Body of pancreas (tissue), 4 donors: ENCODE measurements around the gene HJURP. TPM values are rescaled to one million over a fixed set of nuclear protein-coding genes. Genes with fewer than 3 reads are reported as not detected.

ENCODE experiments used
- ATAC-seq: fragments of 150-250 bp; one replicate; pipeline ENCODE4 v1.9.1; 2016
- DNase-seq, 4 donors: peaks; one replicate each; pipeline ENCODE4 v3.0.0-alpha.2; 2019
- H3K27ac ChIP-seq, 4 donors: fragments of 200-600 bp; sonication (generic); 1 replicate in 3 of 4; 2 replicates in 1 of 4; pipeline versions ENCODE4 v1.5.1 to v1.6.1; 2016 to 2019; ENCODE audit warnings: mild to moderate bottlenecking in 1 of 4, mixed read lengths in 1 of 4, moderate library complexity in 1 of 4
- H3K27me3 ChIP-seq, 2 donors: fragments of 200-600 bp; sonication (generic); one replicate each; pipeline ENCODE4 v1.6.0; 2016; ENCODE audit warnings: mild to moderate bottlenecking in 1 of 2
- H3K36me3 ChIP-seq, 2 donors: fragments of 200-600 bp; sonication (generic); replicated peaks in 1 of 2; 2 replicates each; pipeline ENCODE4 v1.5.1; 2016; ENCODE audit warnings: low read depth in 2 of 2; ENCODE audit not compliant: insufficient read depth in 1 of 2
- H3K4me1 ChIP-seq: fragments of 200-600 bp; sonication (generic); one replicate; pipeline ENCODE4 v1.6.0; 2016
- H3K4me3 ChIP-seq, 2 donors: fragments of 200-600 bp; sonication (generic); 1 replicate in 1 of 2; 2 replicates in 1 of 2; pipeline ENCODE4 v1.5.1; 2016 to 2019
- H3K9me3 ChIP-seq, 3 donors: fragments of 200-600 bp; sonication (generic); 1 replicate in 2 of 3; 2 replicates in 1 of 3; pipeline ENCODE4 v1.5.1; 2016
- POLR2A ChIP-seq, 3 donors: fragments of 450-650 bp; IDR thresholded peaks; one replicate each; pipeline ENCODE4 v1.6.1; 2016; ENCODE audit warnings: antibody characterized with exemption in 3 of 3, mild to moderate bottlenecking in 2 of 3
- WGBS, 2 donors: methylation state at CpG; one replicate each; pipeline ENCODE4 v1.1.5; 2017; 5-methylcytosine and 5-hydroxymethylcytosine counted together
- intact Hi-C: fragments of 100-400 bp; cut with DNase I; formaldehyde crosslinking; loops from one replicate; pipeline ENCODE4 v1.15.1; 2023
- total RNA-seq, 2 donors: library from RNA; depleted of rRNA; stranded (reverse); fragments of >200 nt; gene quantifications; one replicate each; pipeline ENCODE4 v1.1.0, GENCODE V29; 2016
- TF ChIP-seq, protein P1 (sequence below), 7 experiments: fragments of 450-650 bp in 4 of 7; fragments of 200-600 bp in 3 of 7; sonication (generic) in 3 of 7; IDR thresholded peaks; one replicate each; pipeline ENCODE4 v1.5.1; 2016 to 2019; ENCODE audit warnings: antibody characterized with exemption in 7 of 7

Gene HJURP
- total RNA-seq, 2 donors from 2014 or later, result 3.6 TPM; not detected in 1

DNA sequence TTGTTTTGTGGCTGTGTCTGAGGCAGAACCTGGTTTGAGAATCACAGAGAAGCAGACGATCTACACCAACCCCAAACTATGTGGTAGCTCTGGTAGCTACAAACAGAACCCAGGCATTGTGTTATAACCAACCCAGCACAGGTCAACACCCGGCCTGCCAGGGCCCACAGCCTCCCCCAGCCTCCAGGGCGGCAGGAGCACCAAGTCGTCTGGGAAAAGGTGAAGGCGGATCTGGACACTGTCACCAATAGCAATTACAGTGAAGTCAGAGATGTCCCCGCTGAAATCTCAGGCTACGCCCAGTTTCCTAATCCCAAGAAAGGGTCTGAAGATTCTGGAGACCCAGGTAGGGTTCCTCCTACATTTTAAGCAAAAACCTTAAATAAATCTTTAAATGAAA, 3.6 kb downstream of the HJURP start:
- Histone ChIP-seq H3K9me3 (no peaks in the 10 kb centered on the region), H3K27me3 (no peaks in the 10 kb centered on the region), H3K4me3 (no peak overlapping the region), H3K4me1 (peaks cover 8% of the 10 kb centered on the region), H3K36me3 (no peaks in the 10 kb centered on the region), H3K27ac (no peak overlapping the region)
- intact Hi-C loops, result no loop called here
- ATAC-seq (no peak), DNase-seq (no peak)
- TF ChIP-seq POLR2A (IDR thresholded peaks at IDR 0.05), result no peak
- TF ChIP-seq, protein P1, sequence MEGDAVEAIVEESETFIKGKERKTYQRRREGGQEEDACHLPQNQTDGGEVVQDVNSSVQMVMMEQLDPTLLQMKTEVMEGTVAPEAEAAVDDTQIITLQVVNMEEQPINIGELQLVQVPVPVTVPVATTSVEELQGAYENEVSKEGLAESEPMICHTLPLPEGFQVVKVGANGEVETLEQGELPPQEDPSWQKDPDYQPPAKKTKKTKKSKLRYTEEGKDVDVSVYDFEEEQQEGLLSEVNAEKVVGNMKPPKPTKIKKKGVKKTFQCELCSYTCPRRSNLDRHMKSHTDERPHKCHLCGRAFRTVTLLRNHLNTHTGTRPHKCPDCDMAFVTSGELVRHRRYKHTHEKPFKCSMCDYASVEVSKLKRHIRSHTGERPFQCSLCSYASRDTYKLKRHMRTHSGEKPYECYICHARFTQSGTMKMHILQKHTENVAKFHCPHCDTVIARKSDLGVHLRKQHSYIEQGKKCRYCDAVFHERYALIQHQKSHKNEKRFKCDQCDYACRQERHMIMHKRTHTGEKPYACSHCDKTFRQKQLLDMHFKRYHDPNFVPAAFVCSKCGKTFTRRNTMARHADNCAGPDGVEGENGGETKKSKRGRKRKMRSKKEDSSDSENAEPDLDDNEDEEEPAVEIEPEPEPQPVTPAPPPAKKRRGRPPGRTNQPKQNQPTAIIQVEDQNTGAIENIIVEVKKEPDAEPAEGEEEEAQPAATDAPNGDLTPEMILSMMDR (IDR thresholded peaks at IDR 0.05), result no peak
- WGBS, 2 donors, result 85 to 94% methylated on average over 7 of the region's 7 CpGs

DNA sequence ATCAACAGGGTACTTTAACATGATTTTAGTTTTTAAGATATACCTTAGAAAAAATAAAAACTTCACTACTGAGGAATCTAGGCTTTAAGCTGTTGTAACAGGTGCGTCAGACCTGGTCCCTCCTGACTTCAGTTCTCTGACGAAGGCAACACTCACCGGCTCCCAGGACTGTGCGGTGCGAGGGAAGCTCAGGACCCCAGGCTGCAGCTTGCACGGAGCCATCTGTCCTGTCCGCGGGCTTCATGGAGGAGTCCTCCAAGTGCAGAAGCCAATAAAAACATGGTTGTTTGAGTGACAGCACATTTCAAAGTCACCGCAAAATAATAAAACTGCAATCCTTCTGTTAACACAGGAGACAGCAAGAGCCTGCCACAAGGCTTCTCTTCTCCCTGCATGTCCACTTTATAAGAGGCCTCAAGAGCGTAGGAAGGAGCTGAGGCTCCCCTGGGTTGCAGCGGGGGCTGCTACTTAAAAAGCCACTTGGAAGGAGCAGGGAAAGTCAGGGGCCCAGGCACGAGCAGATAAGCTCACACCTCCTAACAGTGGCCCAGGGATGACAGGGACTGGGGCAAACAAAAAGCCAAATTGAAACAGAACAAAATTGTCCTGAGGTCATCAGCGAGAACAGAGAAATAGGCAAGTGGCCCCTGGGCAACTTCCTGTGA, 4.6 kb downstream of the HJURP start:
- 94 to 97% methylated on average over 13 of the region's 13 CpGs for WGBS, 2 donors
- H3K27ac ChIP-seq, result no peak overlapping the region
- ATAC-seq (no peak), DNase-seq (no peak)
- TF ChIP-seq POLR2A (IDR thresholded peaks at IDR 0.05), result no peak
- TF ChIP-seq, protein P1 (IDR thresholded peaks at IDR 0.05), result no peak
- peaks cover 8% of the 10 kb centered on the region for H3K4me1 ChIP-seq
- intact Hi-C loops, result no loop called here
- H3K4me3 ChIP-seq, result no peak overlapping the region
- no peaks in the 10 kb centered on the region for H3K27me3 ChIP-seq
- H3K36me3 ChIP-seq, result no peaks in the 10 kb centered on the region
- H3K9me3 ChIP-seq, result no peaks in the 10 kb centered on the region

DNA sequence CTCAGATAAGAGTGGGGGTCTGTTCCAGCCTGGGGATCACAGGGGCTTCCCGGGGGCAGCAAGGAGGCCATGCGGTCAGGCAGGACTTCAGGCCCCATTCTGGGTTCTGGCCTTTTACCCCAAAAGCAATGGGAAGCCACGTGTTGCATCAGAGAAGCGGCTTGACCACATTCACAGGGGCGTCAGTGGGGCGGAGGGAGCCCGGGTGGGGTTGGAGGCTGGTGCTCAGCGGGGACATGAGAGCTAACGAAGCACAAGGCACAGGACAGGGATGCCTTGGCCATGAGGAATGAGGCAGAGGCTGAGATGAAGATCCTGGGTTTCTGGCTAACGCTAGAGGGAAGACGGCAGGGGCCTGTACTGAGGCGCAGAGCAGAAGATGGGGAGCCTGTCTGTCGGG, 6.1 kb downstream of the HJURP start:
- no peaks in the 10 kb centered on the region for H3K9me3 ChIP-seq
- intact Hi-C loops, result no loop called here
- no peaks in the 10 kb centered on the region for H3K4me1 ChIP-seq
- H3K27me3 ChIP-seq, result no peaks in the 10 kb centered on the region
- no peak overlapping the region for H3K4me3 ChIP-seq
- DNase-seq, result no peak
- H3K36me3 ChIP-seq, result no peaks in the 10 kb centered on the region
- WGBS, 2 donors, result 80 to 97% methylated on average over 13 of the region's 13 CpGs
- TF ChIP-seq, protein P1 (IDR thresholded peaks at IDR 0.05), result no peak
- no peak for TF ChIP-seq POLR2A (IDR thresholded peaks at IDR 0.05)
- ATAC-seq, result no peak
- no peak overlapping the region for H3K27ac ChIP-seq

DNA sequence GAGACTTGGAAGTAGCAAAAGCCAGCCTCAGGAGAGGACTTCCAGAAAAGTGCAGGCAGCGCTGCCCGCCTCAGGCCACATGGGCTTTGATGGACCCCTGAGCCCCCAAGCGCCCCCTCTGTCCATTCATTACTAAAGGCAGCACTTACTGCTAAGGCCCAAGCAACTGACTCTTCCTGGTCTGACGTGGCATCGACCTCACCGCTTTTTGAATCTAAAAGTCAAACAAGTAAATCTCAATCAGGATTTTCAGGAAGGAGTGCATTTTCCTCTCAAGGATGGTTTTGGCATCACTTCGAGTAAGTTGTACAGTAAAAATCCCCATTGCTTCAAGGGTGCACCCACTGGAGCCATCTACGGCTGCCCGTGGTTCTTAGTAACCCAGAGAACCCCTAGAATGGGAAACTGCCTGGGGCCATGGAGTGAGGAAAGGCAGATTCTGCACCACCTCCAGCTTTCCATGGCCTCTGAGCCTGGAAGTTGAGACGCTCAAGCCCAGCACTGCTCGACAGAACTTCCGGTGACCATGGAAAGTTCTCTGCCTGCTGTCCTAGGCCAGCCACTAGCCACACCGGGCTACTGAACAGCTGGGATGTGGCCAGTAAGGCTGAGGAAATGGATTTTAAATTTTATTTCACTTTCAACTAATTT, 7.0 kb downstream of the HJURP start:
- intact Hi-C loops, result no loop called here
- no peak for ATAC-seq
- H3K4me3 ChIP-seq, result no peak overlapping the region
- H3K27ac ChIP-seq, result no peak overlapping the region
- no peaks in the 10 kb centered on the region for H3K9me3 ChIP-seq
- DNase-seq, result no peak
- H3K36me3 ChIP-seq, result no peaks in the 10 kb centered on the region
- H3K4me1 ChIP-seq, result no peaks in the 10 kb centered on the region
- no peaks in the 10 kb centered on the region for H3K27me3 ChIP-seq
- WGBS, 2 donors, result 96 to 97% methylated on average over 13 of the region's 13 CpGs
- TF ChIP-seq POLR2A (IDR thresholded peaks at IDR 0.05), result no peak
- TF ChIP-seq, protein P1 (IDR thresholded peaks at IDR 0.05), result no peak
